ENCODE measurements around the gene SLC25A26. TPM values are rescaled to one million over a fixed set of nuclear protein-coding genes. Genes with fewer than 3 reads are reported as not detected.

Gene SLC25A26
- total and polyA plus RNA-seq, 2 donors (not counting 1 experiment from before 2014, with no cell fraction given), result 14.2 to 29.0 TPM

- Histone ChIP-seq H3K4me3 (replicated peaks in 1 of 4; ENCODE audit: control extremely low read depth in 1 of 4, insufficient read depth in 1 of 4, low read depth in 3 of 4, low read length in 4 of 4) (no peak overlapping the region), H4K20me1 (ENCODE audit: control insufficient read depth, extremely low read depth, insufficient read depth, low read length) (no peaks in the 10 kb centered on the region), H3K27ac (ENCODE audit: insufficient read depth, low read length) (no peak overlapping the region), H3K27me3 (ENCODE audit: control insufficient read depth, insufficient read depth, low read length) (no peaks in the 10 kb centered on the region), H2AFZ (ENCODE audit: low read length) (no peak overlapping the region), H3K4me2 (ENCODE audit: extremely low read depth, insufficient read depth, low read length) (no peak overlapping the region), H3K36me3 (ENCODE audit: control insufficient read depth, insufficient read depth, low read length) (peaks cover 15% of the 10 kb centered on the region), H3K79me2 (ENCODE audit: control insufficient read depth, insufficient read depth, low read length) (no peaks in the 10 kb centered on the region), H3K4me1 (ENCODE audit: control insufficient read depth, extremely low read depth, insufficient read depth, low read length) (peaks cover 11% of the 10 kb centered on the region), H3K9ac (ENCODE audit: insufficient read depth, low read length) (no peak overlapping the region), H3K9me3 (ENCODE audit: control insufficient read depth, insufficient read depth, low read depth, low read length) (no peaks in the 10 kb centered on the region)
- no peak for DNase-seq (ENCODE audit: low read depth in 2 of 2)
- TF ChIP-seq EZH2 (IDR thresholded peaks at IDR 0.05; ENCODE audit: low read length, missing control alignments), result no peak
- TF ChIP-seq CTCF (conservative IDR thresholded peaks at IDR 0.05 in 1 of 2, IDR thresholded peaks at IDR 0.05 in 1 of 2; ENCODE audit: low read depth in 1 of 2, low read length in 2 of 2), result no peak
Observed at GRCh38 chr3:66395635-66396034, 174.8 kb downstream of the SLC25A26 start.

GRCh38 chr3:66396161-66396760 is 175.5 kb downstream of the SLC25A26 start:
- Histone ChIP-seq H3K27ac (ENCODE audit: insufficient read depth, low read length) (no peak overlapping the region), H3K4me3 (replicated peaks in 1 of 4; ENCODE audit: control extremely low read depth in 1 of 4, insufficient read depth in 1 of 4, low read depth in 3 of 4, low read length in 4 of 4) (no peak overlapping the region), H4K20me1 (ENCODE audit: control insufficient read depth, extremely low read depth, insufficient read depth, low read length) (no peaks in the 10 kb centered on the region), H2AFZ (ENCODE audit: low read length) (no peak overlapping the region), H3K4me1 (ENCODE audit: control insufficient read depth, extremely low read depth, insufficient read depth, low read length) (peaks cover 11% of the 10 kb centered on the region), H3K36me3 (ENCODE audit: control insufficient read depth, insufficient read depth, low read length) (peaks cover 15% of the 10 kb centered on the region), H3K9me3 (ENCODE audit: control insufficient read depth, insufficient read depth, low read depth, low read length) (no peaks in the 10 kb centered on the region), H3K4me2 (ENCODE audit: extremely low read depth, insufficient read depth, low read length) (no peak overlapping the region), H3K9ac (ENCODE audit: insufficient read depth, low read length) (no peak overlapping the region), H3K27me3 (ENCODE audit: control insufficient read depth, insufficient read depth, low read length) (no peaks in the 10 kb centered on the region), H3K79me2 (ENCODE audit: control insufficient read depth, insufficient read depth, low read length) (no peaks in the 10 kb centered on the region)
- no peak for DNase-seq (ENCODE audit: low read depth in 2 of 2)
- TF ChIP-seq CTCF (conservative IDR thresholded peaks at IDR 0.05 in 1 of 2, IDR thresholded peaks at IDR 0.05 in 1 of 2; ENCODE audit: low read depth in 1 of 2, low read length in 2 of 2) (no peak), EZH2 (IDR thresholded peaks at IDR 0.05; ENCODE audit: low read length, missing control alignments) (no peak)

GRCh38 chr3:66396888-66397287 is 176.1 kb downstream of the SLC25A26 start:
- no peak for DNase-seq (ENCODE audit: low read depth in 2 of 2)
- no peaks in the 10 kb centered on the region for H4K20me1 ChIP-seq (ENCODE audit: control insufficient read depth, extremely low read depth, insufficient read depth, low read length)
- TF ChIP-seq CTCF (conservative IDR thresholded peaks at IDR 0.05 in 1 of 2, IDR thresholded peaks at IDR 0.05 in 1 of 2; ENCODE audit: low read depth in 1 of 2, low read length in 2 of 2) (no peak), EZH2 (IDR thresholded peaks at IDR 0.05; ENCODE audit: low read length, missing control alignments) (no peak)
- H3K9ac ChIP-seq (ENCODE audit: insufficient read depth, low read length), result no peak overlapping the region
- H3K9me3 ChIP-seq (ENCODE audit: control insufficient read depth, insufficient read depth, low read depth, low read length), result no peaks in the 10 kb centered on the region
- no peak overlapping the region for H3K27ac ChIP-seq (ENCODE audit: insufficient read depth, low read length)
- no peaks in the 10 kb centered on the region for H3K79me2 ChIP-seq (ENCODE audit: control insufficient read depth, insufficient read depth, low read length)
- peaks cover 15% of the 10 kb centered on the region for H3K36me3 ChIP-seq (ENCODE audit: control insufficient read depth, insufficient read depth, low read length)
- H3K4me3 ChIP-seq (replicated peaks in 1 of 4; ENCODE audit: control extremely low read depth in 1 of 4, insufficient read depth in 1 of 4, low read depth in 3 of 4, low read length in 4 of 4), result no peak overlapping the region
- no peaks in the 10 kb centered on the region for H3K27me3 ChIP-seq (ENCODE audit: control insufficient read depth, insufficient read depth, low read length)
- peaks cover 11% of the 10 kb centered on the region for H3K4me1 ChIP-seq (ENCODE audit: control insufficient read depth, extremely low read depth, insufficient read depth, low read length)
- no peak overlapping the region for H2AFZ ChIP-seq (ENCODE audit: low read length)
- H3K4me2 ChIP-seq (ENCODE audit: extremely low read depth, insufficient read depth, low read length), result no peak overlapping the region
